Trophoblast cell (in vitro differentiated cells and primary cell): ENCODE results near the gene MALRD1.

Experiments
- DNase-seq, 2 donors: peaks; one replicate each; pipeline ENCODE4 v3.0.0-alpha.2; 2016
- H2AFZ ChIP-seq: 2 replicates; pipeline ENCODE4 v1.6.1; 2013; ENCODE audit warnings: low read length, moderate library complexity, mild to moderate bottlenecking; ENCODE audit not compliant: insufficient read depth, poor library complexity
- H2AK5ac ChIP-seq: 2 replicates; pipeline ENCODE4 v1.6.1; 2013; ENCODE audit warnings: mild to moderate bottlenecking, low read length
- H2BK120ac ChIP-seq: 2 replicates; pipeline ENCODE4 v1.6.1; 2013; ENCODE audit warnings: low read length, mild to moderate bottlenecking, moderate library complexity; ENCODE audit not compliant: insufficient read depth, poor library complexity
- H2BK12ac ChIP-seq: 2 replicates; pipeline ENCODE4 v1.6.1; 2013; ENCODE audit warnings: mild to moderate bottlenecking, low read length, moderate library complexity
- H2BK5ac ChIP-seq: 2 replicates; pipeline ENCODE4 v1.6.1; 2013; ENCODE audit warnings: low read length, low read depth, moderate library complexity, mild to moderate bottlenecking; ENCODE audit not compliant: poor library complexity
- H3K14ac ChIP-seq: 2 replicates; pipeline ENCODE4 v1.6.1; 2013; ENCODE audit warnings: mild to moderate bottlenecking, low read length
- H3K18ac ChIP-seq: 2 replicates; pipeline ENCODE4 v1.6.1; 2013; ENCODE audit warnings: mild to moderate bottlenecking, low read length
- H3K23ac ChIP-seq: 2 replicates; pipeline ENCODE4 v1.6.1; 2013; ENCODE audit warnings: low read length
- H3K27ac ChIP-seq: 2 replicates; pipeline ENCODE4 v1.5.1; 2013; ENCODE audit warnings: low read depth, mild to moderate bottlenecking, inconsistent platforms, low read length, moderate library complexity
- H3K27me3 ChIP-seq: 2 replicates; pipeline ENCODE4 v1.6.1; 2013; ENCODE audit warnings: inconsistent platforms, mild to moderate bottlenecking, low read length, moderate library complexity; ENCODE audit not compliant: insufficient read depth
- H3K36me3 ChIP-seq, 2 experiments: 1 replicate in 1 of 2; 2 replicates in 1 of 2; pipeline ENCODE4 v1.6.1; 2013; ENCODE audit warnings: low read length in 2 of 2, mild to moderate bottlenecking in 2 of 2, moderate library complexity in 1 of 2; ENCODE audit not compliant: insufficient read depth in 2 of 2, control insufficient read depth in 1 of 2
- H3K4ac ChIP-seq: 2 replicates; pipeline ENCODE4 v1.6.1; 2013; ENCODE audit warnings: low read depth, mild to moderate bottlenecking, low read length, moderate library complexity
- H3K4me1 ChIP-seq, 2 experiments: 1 replicate in 1 of 2; 2 replicates in 1 of 2; pipeline ENCODE4 v1.6.1; 2013; ENCODE audit warnings: low read length in 2 of 2, mild to moderate bottlenecking in 2 of 2, moderate library complexity in 1 of 2; ENCODE audit not compliant: insufficient read depth in 2 of 2, control insufficient read depth in 1 of 2
- H3K4me2 ChIP-seq: 2 replicates; pipeline ENCODE4 v1.6.1; 2013; ENCODE audit warnings: inconsistent platforms, mild to moderate bottlenecking, low read length, moderate library complexity
- H3K4me3 ChIP-seq: 2 replicates; pipeline ENCODE4 v1.5.1; 2013; ENCODE audit warnings: mild to moderate bottlenecking, low read depth, low read length, inconsistent platforms
- H3K79me1 ChIP-seq: one replicate; pipeline ENCODE4 v1.6.1; 2013; ENCODE audit warnings: low read length
- H3K79me2 ChIP-seq: 2 replicates; pipeline ENCODE4 v1.6.1; 2013; ENCODE audit warnings: low read length, mild to moderate bottlenecking; ENCODE audit not compliant: control insufficient read depth, insufficient read depth, poor library complexity
- H3K9ac ChIP-seq: 2 replicates; pipeline ENCODE4 v1.6.1; 2013; ENCODE audit warnings: mild to moderate bottlenecking, low read length
- H3K9me3 ChIP-seq: 2 replicates; pipeline ENCODE4 v1.6.1; 2013; ENCODE audit warnings: low read depth, mild to moderate bottlenecking, control low read depth, inconsistent platforms, low read length; ENCODE audit not compliant: insufficient read depth
- H4K12ac ChIP-seq: 2 replicates; pipeline ENCODE4 v1.6.1; 2013; ENCODE audit warnings: low read depth, mild to moderate bottlenecking, low read length, moderate library complexity
- H4K8ac ChIP-seq: 2 replicates; pipeline ENCODE4 v1.6.1; 2013; ENCODE audit warnings: low read depth, mild to moderate bottlenecking, low read length, moderate library complexity
- H4K91ac ChIP-seq: one replicate; pipeline ENCODE4 v1.6.1; 2013; ENCODE audit warnings: low read depth, mild to moderate bottlenecking, low read length, moderate library complexity
- WGBS: extraction: QIAGEN DNeasy Blood & Tissue Kit; methylation state at CpG from one replicate; pipeline ENCODE4 v1.1.7; 2013; ENCODE audit warnings: missing lambda C conversion rate; ENCODE audit not compliant: insufficient read length, insufficient coverage; ENCODE audit errors: extremely low coverage; 5-methylcytosine and 5-hydroxymethylcytosine counted together

Gene MALRD1

DNA sequence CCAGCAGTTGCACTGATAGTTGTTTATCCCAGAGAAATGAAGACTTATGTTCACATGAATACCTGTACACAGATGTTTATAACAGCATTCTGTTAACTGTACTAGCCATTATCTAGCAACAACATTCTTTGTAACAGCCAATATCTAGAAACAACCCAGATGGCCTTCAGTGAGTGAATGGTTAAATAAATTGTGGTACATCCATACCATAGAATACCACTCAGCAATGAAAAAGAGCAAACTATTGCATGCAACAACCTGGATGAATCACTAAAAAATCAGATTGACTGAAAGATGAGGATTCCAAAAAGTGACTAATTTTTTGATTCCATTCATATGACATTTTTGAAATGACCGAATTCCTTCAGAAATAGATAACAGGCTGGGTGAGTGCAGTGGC lies 360.3 kb downstream of the MALRD1 start:
- no peak overlapping the region for H3K9ac ChIP-seq
- H3K4me1 ChIP-seq, result no peaks in the 10 kb centered on the region
- no peak overlapping the region for H3K4me3 ChIP-seq
- peak; percentile 3 to 78 for DNase-seq
- no peak overlapping the region for H3K4me2 ChIP-seq
- no peak overlapping the region for H3K27ac ChIP-seq
- no peaks in the 10 kb centered on the region for H3K9me3 ChIP-seq
- no peak overlapping the region for H3K4ac ChIP-seq
- H3K27me3 ChIP-seq, result no peaks in the 10 kb centered on the region
- H3K23ac ChIP-seq, result no peak overlapping the region
- no peak overlapping the region for H2BK5ac ChIP-seq
- H3K79me1 ChIP-seq, result no peaks in the 10 kb centered on the region
- H4K8ac ChIP-seq, result no peak overlapping the region
- H3K79me2 ChIP-seq, result no peaks in the 10 kb centered on the region
- H2AFZ ChIP-seq, result no peak overlapping the region
- H4K12ac ChIP-seq, result no peak overlapping the region
- H3K18ac ChIP-seq, result no peak overlapping the region
- no peaks in the 10 kb centered on the region for H3K36me3 ChIP-seq
- H2BK120ac ChIP-seq, result no peak overlapping the region
- H2AK5ac ChIP-seq, result no peak overlapping the region
- no CpG with 5 or more reads among the region's 1 CpG for WGBS
- H4K91ac ChIP-seq, result no peak overlapping the region
- no peak overlapping the region for H2BK12ac ChIP-seq
- H3K14ac ChIP-seq, result no peak overlapping the region

DNA sequence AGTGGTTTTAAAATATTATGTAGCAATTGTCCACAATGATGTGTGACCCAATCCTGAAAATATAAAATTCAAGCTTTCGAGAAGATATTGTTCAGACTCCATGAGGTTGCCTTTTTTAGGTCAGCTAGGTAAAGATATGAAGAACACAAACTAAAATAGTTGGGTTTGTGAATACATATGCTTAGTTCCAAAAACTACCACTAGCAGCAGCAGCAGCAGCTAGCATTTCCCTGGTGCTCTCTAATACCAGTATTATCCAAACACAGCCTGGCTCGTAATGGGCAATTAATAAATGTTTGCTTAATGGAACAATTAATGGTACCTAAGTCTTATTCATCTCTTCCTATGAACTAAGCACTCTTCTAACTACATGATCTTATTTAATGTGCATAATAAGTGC lies 362.5 kb downstream of the MALRD1 start:
- Histone ChIP-seq H3K4me1 (no peaks in the 10 kb centered on the region), H4K12ac (no peak overlapping the region), H4K8ac (no peak overlapping the region), H3K27me3 (no peaks in the 10 kb centered on the region), H2BK120ac (no peak overlapping the region), H3K27ac (no peak overlapping the region), H2BK5ac (no peak overlapping the region), H3K4ac (no peak overlapping the region), H2AFZ (no peak overlapping the region), H3K4me3 (no peak overlapping the region), H3K79me1 (no peaks in the 10 kb centered on the region), H3K23ac (no peak overlapping the region), H3K9me3 (no peaks in the 10 kb centered on the region), H2BK12ac (no peak overlapping the region), H4K91ac (no peak overlapping the region), H3K36me3 (no peaks in the 10 kb centered on the region), H3K4me2 (no peak overlapping the region), H3K9ac (no peak overlapping the region), H2AK5ac (no peak overlapping the region), H3K18ac (no peak overlapping the region), H3K14ac (no peak overlapping the region), H3K79me2 (no peaks in the 10 kb centered on the region)
- WGBS, result no CpG with 5 or more reads among the region's 2 CpGs
- DNase-seq, result no peak

DNA sequence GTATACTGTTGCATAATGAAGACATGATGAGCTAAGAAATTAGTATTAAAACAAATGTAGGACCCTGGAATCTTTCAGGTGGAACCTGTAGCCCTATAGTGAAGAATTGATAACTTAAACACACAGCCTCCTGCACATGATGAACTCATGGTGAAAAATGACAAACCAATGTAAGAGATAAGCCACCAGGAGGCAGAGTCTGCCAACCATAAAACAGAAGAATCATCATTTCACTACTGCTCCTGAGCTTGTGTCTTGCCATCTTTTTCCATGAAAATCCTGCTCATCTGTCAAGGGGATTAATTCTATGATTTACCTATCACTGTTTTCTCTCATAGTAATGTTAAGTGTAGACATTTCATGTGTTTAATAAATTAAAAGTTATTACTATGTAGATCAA lies 363.9 kb downstream of the MALRD1 start:
- no peak overlapping the region for H4K12ac ChIP-seq

DNA sequence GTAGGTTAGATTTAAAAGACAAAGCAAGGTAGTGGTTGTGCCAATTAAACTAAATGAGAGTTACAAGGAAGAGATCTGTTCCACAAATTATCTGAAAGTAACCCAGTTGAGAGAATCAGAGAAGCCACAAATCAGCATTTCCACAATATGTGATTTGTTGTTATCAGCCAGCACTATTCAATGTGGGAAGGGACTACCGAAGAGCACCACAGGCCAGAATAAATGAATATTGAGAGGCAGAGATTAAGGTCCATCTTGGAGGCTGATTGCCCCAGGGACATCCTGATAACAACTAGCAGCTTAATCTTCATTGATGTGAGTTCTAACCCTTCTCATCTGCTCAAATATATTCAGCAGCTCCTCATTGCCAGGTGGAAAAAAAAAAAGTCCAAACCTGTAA lies 367.6 kb downstream of the MALRD1 start:
- no peak overlapping the region for H2BK12ac ChIP-seq
- no peak overlapping the region for H3K27ac ChIP-seq
- no peak overlapping the region for H3K4me3 ChIP-seq
- H3K23ac ChIP-seq, result no peak overlapping the region
- no peak overlapping the region for H4K8ac ChIP-seq
- no peak overlapping the region for H3K18ac ChIP-seq
- H3K4me1 ChIP-seq, result no peaks in the 10 kb centered on the region
- no peak overlapping the region for H2BK120ac ChIP-seq
- no peak overlapping the region for H3K14ac ChIP-seq
- H3K79me2 ChIP-seq, result no peaks in the 10 kb centered on the region
- H2AFZ ChIP-seq, result no peak overlapping the region
- WGBS, result no CpG with 5 or more reads among the region's 1 CpG
- H3K9me3 ChIP-seq, result no peaks in the 10 kb centered on the region
- H3K79me1 ChIP-seq, result no peaks in the 10 kb centered on the region
- H4K12ac ChIP-seq, result no peak overlapping the region
- no peak overlapping the region for H3K9ac ChIP-seq
- H2AK5ac ChIP-seq, result no peak overlapping the region
- no peaks in the 10 kb centered on the region for H3K36me3 ChIP-seq
- no peak overlapping the region for H3K4ac ChIP-seq
- no peak overlapping the region for H2BK5ac ChIP-seq
- no peaks in the 10 kb centered on the region for H3K27me3 ChIP-seq
- no peak overlapping the region for H3K4me2 ChIP-seq
- DNase-seq, result no peak
- H4K91ac ChIP-seq, result no peak overlapping the region

More for the DNA sequence above, 363.9 kb downstream of the MALRD1 start:
- Histone ChIP-seq H3K4ac (no peak overlapping the region), H3K9me3 (no peaks in the 10 kb centered on the region), H3K9ac (no peak overlapping the region), H3K4me2 (no peak overlapping the region), H3K36me3 (no peaks in the 10 kb centered on the region), H2AFZ (no peak overlapping the region), H3K18ac (no peak overlapping the region), H3K23ac (no peak overlapping the region), H3K4me1 (no peaks in the 10 kb centered on the region), H4K91ac (no peak overlapping the region), H2BK12ac (no peak overlapping the region), H2AK5ac (no peak overlapping the region), H2BK5ac (no peak overlapping the region), H2BK120ac (no peak overlapping the region), H3K27ac (no peak overlapping the region), H3K14ac (no peak overlapping the region), H3K79me1 (no peaks in the 10 kb centered on the region), H3K4me3 (no peak overlapping the region), H3K27me3 (no peaks in the 10 kb centered on the region), H4K8ac (no peak overlapping the region), H3K79me2 (no peaks in the 10 kb centered on the region)
- DNase-seq, result peak; percentile 17 to 64
